Measurements from ENCODE around the gene ADD1.

ADD1 gene

GRCh38 chr4:2963966-2964471, 120.4 kb downstream of the ADD1 start:
- DNase-seq (ENCODE audit: low read depth in 2 of 2), result no peak

GRCh38 chr4:2964706-2965258, 121.1 kb downstream of the ADD1 start:
- no peak for DNase-seq (ENCODE audit: low read depth in 2 of 2)

- DNase-seq (ENCODE audit: low read depth in 2 of 2), result no peak
Measured at GRCh38 chr4:2965262-2965661, 121.6 kb downstream of the ADD1 start.

- DNase-seq (ENCODE audit: low read depth in 2 of 2), result no peak
Measured at GRCh38 chr4:2968381-2968780, 124.7 kb downstream of the ADD1 start.

GRCh38 chr4:2971275-2971674, 127.6 kb downstream of the ADD1 start:
- no peak for DNase-seq (ENCODE audit: low read depth in 2 of 2)

- DNase-seq (ENCODE audit: low read depth in 2 of 2), result no peak
Measured at GRCh38 chr4:2977211-2978088, 133.8 kb downstream of the ADD1 start.

Measured in stimulated activated CD8-positive, alpha-beta memory T cell treated with anti-CD3 and anti-CD28 coated beads, Interleukin-7, amount 100 ng/mL, for 4 hours (primary cell).